CD4-positive, alpha-beta T cell treated with Interleukin-15 for 4 hours (primary cell): ENCODE results near the gene LRP2.

Experiments
- DNase-seq: peaks from one replicate; pipeline ENCODE4 v3.0.0-alpha.2; 2020; ENCODE audit warnings: low spot score

Gene LRP2

GRCh38 chr2:169090133-169090820 is 272.1 kb downstream of the LRP2 start:
- no peak for DNase-seq

- no peak for DNase-seq
Measured at GRCh38 chr2:169089182-169089581, 273.2 kb downstream of the LRP2 start.

- no peak for DNase-seq
Measured at GRCh38 chr2:169087757-169088379, 274.5 kb downstream of the LRP2 start.

GRCh38 chr2:169086893-169087467 is 275.4 kb downstream of the LRP2 start:
- no peak for DNase-seq

- no peak for DNase-seq
Measured at GRCh38 chr2:169082995-169083394, 279.3 kb downstream of the LRP2 start.

GRCh38 chr2:169081551-169081950 is 280.8 kb downstream of the LRP2 start:
- no peak for DNase-seq

GRCh38 chr2:169080250-169081069 is 281.9 kb downstream of the LRP2 start:
- peak; percentile 6 for DNase-seq

GRCh38 chr2:169077674-169078240 is 284.6 kb downstream of the LRP2 start:
- DNase-seq, result no peak
